Measurements from ENCODE around the gene POFUT2.
"Not testable (repeated sequence)": the region's sequence is repeated elsewhere in the genome, so short reads cannot be mapped to it uniquely, and the experiment has no call there.

The POFUT2 gene

DNA sequence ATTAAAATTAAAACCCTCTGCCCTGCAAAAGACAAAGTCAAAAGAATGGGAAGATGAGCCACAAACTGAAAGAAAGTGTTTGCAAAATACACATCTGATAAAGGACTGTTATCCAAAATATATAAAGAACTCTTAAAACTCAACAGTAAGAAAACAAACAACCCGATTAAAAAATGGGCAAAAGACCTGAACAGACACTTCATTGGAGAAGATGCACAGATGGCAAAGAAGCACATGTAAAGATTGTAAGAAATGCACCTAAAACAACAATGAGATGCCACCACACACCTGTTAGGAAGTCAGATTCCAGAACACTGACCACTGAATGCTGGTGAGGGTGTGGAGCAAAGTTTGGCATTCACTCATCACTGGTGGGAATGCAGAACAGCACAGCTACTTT is 24.6 kb upstream of the POFUT2 start:
- no peak overlapping the region for H3K27ac ChIP-seq
- TF ChIP-seq CTCF (conservative IDR thresholded peaks at IDR 0.05) = no peak

DNA sequence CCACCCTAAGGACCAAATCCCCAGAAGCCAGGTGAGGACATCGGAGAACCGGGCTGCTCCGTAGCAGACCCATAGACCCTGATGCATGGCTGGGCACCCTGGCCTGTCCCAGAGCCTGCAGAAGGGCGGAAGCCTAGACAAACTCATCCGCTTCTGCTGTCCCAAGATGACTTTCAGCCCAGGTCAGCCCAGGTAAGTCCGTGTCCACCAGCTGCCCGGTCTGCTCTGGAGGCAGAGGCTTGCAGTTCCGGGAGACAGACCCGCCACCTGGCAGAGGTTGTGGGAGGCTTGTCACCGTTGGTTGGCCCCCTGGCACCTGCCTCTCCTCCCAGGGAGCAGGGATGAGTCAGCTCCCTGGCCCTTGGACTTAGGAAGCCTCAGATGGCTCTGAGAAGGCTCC is 22.8 kb upstream of the POFUT2 start:
- no peak overlapping the region for H3K27ac ChIP-seq
- no peak for TF ChIP-seq CTCF (conservative IDR thresholded peaks at IDR 0.05)

- H3K27ac ChIP-seq = no peak overlapping the region
- TF ChIP-seq CTCF (conservative IDR thresholded peaks at IDR 0.05) = no peak
These were observed 22.3 kb upstream of the POFUT2 start for GRCh38 chr21:45309987-45310381.

GRCh38 chr21:45309069-45309986 is 21.6 kb upstream of the POFUT2 start:
- peak; percentile 75 for TF ChIP-seq CTCF (conservative IDR thresholded peaks at IDR 0.05)
- H3K27ac ChIP-seq = no peak overlapping the region

DNA sequence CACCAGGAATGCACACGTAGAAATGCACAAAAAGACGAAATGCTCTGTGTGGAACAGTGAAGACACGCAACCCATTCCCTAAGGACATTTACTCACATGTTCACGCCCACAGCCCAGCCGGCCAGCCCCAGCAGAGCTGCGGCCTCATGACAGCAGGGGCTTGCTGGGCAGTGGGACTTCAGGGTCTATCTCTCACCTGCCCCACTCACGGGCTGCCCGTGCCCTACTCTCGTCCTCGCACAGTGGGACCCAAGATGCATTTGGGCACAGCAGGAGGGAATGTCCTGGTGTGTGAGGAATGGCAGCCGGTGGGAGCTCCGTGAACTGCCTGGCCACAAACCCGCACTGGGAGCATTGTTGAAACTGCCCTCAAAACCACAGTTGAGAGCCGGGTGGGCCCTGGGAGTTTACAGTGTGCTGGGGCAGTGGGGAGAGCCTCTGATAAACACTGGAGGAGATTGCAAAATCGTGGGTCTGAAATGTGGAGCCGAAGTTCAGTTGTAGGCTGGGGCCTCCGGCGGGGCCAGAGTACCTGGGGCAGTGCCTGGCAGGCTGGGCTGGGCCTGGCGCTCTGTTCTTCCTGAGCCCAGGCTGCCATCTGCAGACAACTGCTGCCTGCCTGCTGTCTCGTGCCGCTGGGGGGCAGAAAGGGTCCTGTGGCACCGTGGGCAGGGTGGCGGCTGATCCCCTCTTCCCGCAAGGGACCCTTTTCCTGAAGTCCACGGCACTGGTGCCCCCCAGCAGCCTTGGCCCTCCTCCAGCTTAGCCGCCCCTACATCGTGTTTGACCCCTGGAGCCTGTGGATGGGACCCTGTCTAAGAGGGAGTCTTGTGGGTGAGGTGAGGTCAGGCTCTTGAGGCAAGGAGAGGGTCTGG is 20.7 kb upstream of the POFUT2 start:
- TF ChIP-seq CTCF (conservative IDR thresholded peaks at IDR 0.05) = no peak
- no peak overlapping the region for H3K27ac ChIP-seq

- not testable (repeated sequence) for H3K27ac ChIP-seq
These were observed 20.0 kb upstream of the POFUT2 start for GRCh38 chr21:45307597-45308158.

DNA sequence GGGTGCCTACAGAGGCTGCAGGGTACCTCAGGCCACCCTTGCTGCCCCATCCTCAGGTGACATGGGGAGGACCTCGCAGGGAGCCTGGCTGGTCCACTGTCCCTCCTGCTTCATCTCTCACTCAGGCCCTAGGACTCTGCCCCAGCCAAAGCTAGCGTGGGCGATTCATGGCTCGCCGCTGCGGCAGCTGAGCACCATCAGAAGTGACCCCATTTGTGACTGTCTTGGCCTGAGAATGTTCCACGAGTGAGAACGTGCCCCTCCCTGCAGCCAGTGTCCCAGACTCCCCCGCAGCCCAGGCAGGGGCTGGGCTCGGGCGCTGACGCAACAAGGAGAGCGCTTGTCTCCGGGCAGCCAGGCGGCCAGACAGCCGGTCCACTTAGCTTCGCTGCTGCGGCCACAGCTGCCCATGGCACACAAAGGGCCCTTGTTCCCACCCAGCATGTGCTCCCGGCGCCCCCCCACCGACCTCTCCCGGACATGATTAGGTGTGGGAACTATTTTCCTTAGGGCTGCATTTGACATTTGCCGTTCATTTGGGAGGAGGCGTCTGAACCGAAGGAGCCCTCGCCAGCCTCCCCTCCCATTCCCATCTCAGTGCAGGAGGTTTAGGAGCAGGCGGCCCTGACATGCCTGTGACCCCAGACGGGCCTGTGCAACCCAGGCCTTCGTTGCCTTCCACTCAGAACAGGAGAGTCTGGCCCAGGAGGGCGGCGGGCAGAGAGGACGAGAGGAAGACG is 19.3 kb upstream of the POFUT2 start:
- TF ChIP-seq CTCF (conservative IDR thresholded peaks at IDR 0.05) = no peak
- no peak overlapping the region for H3K27ac ChIP-seq

All from VCaP (cell line).